ENCODE results near the gene PDAP1.

- TF ChIP-seq FOSL1 (IDR thresholded peaks at IDR 0.05; ENCODE audit: low read depth) (no peak), CTCF (IDR thresholded peaks at IDR 0.05 in 2 of 3, conservative IDR thresholded peaks at IDR 0.05 in 1 of 3; ENCODE audit: borderline replicate concordance in 1 of 3, insufficient read depth in 1 of 3, low read depth in 2 of 3, low read length in 2 of 3) (no peak), POLR2A (IDR thresholded peaks at IDR 0.05; ENCODE audit: borderline replicate concordance, extremely low read depth, insufficient read depth, insufficient read length) (no peak)
Measured at GRCh38 chr7:99429756-99430155, 21.4 kb upstream of the PDAP1 start.
